Measurements from ENCODE around the gene L3MBTL4.
"Not testable (repeated sequence)": the region's sequence is repeated elsewhere in the genome, so short reads cannot be mapped to it uniquely, and the experiment has no call there.

The L3MBTL4 gene

GRCh38 chr18:6203791-6204190, 210.9 kb downstream of the L3MBTL4 start:
- H3K4me1 ChIP-seq (ENCODE audit: control insufficient read depth, insufficient read depth, low read length), result peaks cover 2% of the 10 kb centered on the region
- no peak overlapping the region for H3K4me3 ChIP-seq (ENCODE audit: low read depth, low read length)
- H3K27me3 ChIP-seq (ENCODE audit: control insufficient read depth, insufficient read depth, low read length), result no peaks in the 10 kb centered on the region
- H3K9me3 ChIP-seq (ENCODE audit: control insufficient read depth, insufficient read depth, low read length), result no peaks in the 10 kb centered on the region
- no peak overlapping the region for H3K9ac ChIP-seq (ENCODE audit: low read depth, low read length)
- no peaks in the 10 kb centered on the region for H3K36me3 ChIP-seq (ENCODE audit: control insufficient read depth, insufficient read depth, low read length)

- Histone ChIP-seq H3K36me3 (ENCODE audit: control insufficient read depth, insufficient read depth, low read length) (no peaks in the 10 kb centered on the region), H3K9me3 (ENCODE audit: control insufficient read depth, insufficient read depth, low read length) (no peaks in the 10 kb centered on the region), H3K4me3 (ENCODE audit: low read depth, low read length) (no peak overlapping the region), H3K9ac (ENCODE audit: low read depth, low read length) (no peak overlapping the region), H3K27me3 (ENCODE audit: control insufficient read depth, insufficient read depth, low read length) (no peaks in the 10 kb centered on the region), H3K4me1 (ENCODE audit: control insufficient read depth, insufficient read depth, low read length) (peaks cover 2% of the 10 kb centered on the region)
Observed at GRCh38 chr18:6202861-6203260, 211.8 kb downstream of the L3MBTL4 start.

- Histone ChIP-seq H3K9me3 (ENCODE audit: control insufficient read depth, insufficient read depth, low read length) (no peaks in the 10 kb centered on the region), H3K9ac (ENCODE audit: low read depth, low read length) (no peak overlapping the region), H3K4me1 (ENCODE audit: control insufficient read depth, insufficient read depth, low read length) (no peaks in the 10 kb centered on the region), H3K36me3 (ENCODE audit: control insufficient read depth, insufficient read depth, low read length) (no peaks in the 10 kb centered on the region), H3K27me3 (ENCODE audit: control insufficient read depth, insufficient read depth, low read length) (no peaks in the 10 kb centered on the region), H3K4me3 (ENCODE audit: low read depth, low read length) (no peak overlapping the region)
Observed at GRCh38 chr18:6200204-6200774, 214.4 kb downstream of the L3MBTL4 start.

GRCh38 chr18:6199777-6200176, 214.9 kb downstream of the L3MBTL4 start:
- Histone ChIP-seq H3K9ac (ENCODE audit: low read depth, low read length) (no peak overlapping the region), H3K36me3 (ENCODE audit: control insufficient read depth, insufficient read depth, low read length) (no peaks in the 10 kb centered on the region), H3K4me1 (ENCODE audit: control insufficient read depth, insufficient read depth, low read length) (no peaks in the 10 kb centered on the region), H3K9me3 (ENCODE audit: control insufficient read depth, insufficient read depth, low read length) (no peaks in the 10 kb centered on the region), H3K27me3 (ENCODE audit: control insufficient read depth, insufficient read depth, low read length) (no peaks in the 10 kb centered on the region), H3K4me3 (ENCODE audit: low read depth, low read length) (no peak overlapping the region)

DNA sequence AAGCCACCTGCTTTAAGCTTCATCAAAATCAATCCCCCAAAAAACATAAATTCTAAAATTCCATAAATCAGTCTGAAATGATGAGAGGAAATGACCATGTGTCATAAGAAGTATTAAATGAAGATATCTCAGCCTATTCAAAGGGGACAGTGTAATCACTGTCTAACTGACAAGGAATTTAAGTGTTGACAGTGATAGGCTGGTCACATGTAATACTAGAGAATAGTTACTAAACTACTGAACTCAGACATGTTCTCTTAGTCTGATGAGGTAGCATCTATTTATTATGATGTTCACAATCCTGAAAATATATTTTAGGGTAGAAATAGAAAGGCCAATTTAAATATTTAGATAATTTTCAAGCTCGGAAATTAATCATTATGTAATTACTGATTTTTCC, 216.1 kb downstream of the L3MBTL4 start:
- no peaks in the 10 kb centered on the region for H3K4me1 ChIP-seq (ENCODE audit: control insufficient read depth, insufficient read depth, low read length)
- H3K4me3 ChIP-seq (ENCODE audit: low read depth, low read length), result no peak overlapping the region
- no peaks in the 10 kb centered on the region for H3K9me3 ChIP-seq (ENCODE audit: control insufficient read depth, insufficient read depth, low read length)
- no peak overlapping the region for H3K9ac ChIP-seq (ENCODE audit: low read depth, low read length)
- H3K36me3 ChIP-seq (ENCODE audit: control insufficient read depth, insufficient read depth, low read length), result no peaks in the 10 kb centered on the region
- H3K27me3 ChIP-seq (ENCODE audit: control insufficient read depth, insufficient read depth, low read length), result no peaks in the 10 kb centered on the region

GRCh38 chr18:6194640-6195039, 220.1 kb downstream of the L3MBTL4 start:
- no peak overlapping the region for H3K9ac ChIP-seq (ENCODE audit: low read depth, low read length)
- H3K4me1 ChIP-seq (ENCODE audit: control insufficient read depth, insufficient read depth, low read length), result no peaks in the 10 kb centered on the region
- H3K27me3 ChIP-seq (ENCODE audit: control insufficient read depth, insufficient read depth, low read length), result no peaks in the 10 kb centered on the region
- H3K36me3 ChIP-seq (ENCODE audit: control insufficient read depth, insufficient read depth, low read length), result no peaks in the 10 kb centered on the region
- H3K4me3 ChIP-seq (ENCODE audit: low read depth, low read length), result no peak overlapping the region
- H3K9me3 ChIP-seq (ENCODE audit: control insufficient read depth, insufficient read depth, low read length), result no peaks in the 10 kb centered on the region

DNA sequence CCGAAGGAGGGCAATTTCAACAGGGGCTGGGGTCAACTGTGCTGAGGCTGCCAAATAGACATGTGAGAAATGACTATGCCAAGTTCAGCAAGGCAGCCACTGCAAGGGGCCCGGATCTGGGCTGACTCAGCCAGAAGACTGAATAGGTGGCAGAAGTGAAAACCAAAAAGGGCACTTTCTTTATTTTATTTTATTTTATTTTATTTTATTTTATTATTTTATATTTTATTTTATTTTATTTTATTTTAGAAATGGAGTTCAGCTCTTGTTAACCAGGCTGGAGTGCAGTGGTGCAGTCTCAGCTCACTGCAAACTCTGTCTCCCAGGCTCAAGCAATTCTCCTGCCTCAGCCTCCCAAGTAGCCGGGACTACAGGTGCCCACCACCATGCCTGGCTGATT, 228.9 kb downstream of the L3MBTL4 start:
- not testable (repeated sequence) for H3K9ac ChIP-seq (ENCODE audit: low read depth, low read length); H3K36me3 ChIP-seq (ENCODE audit: control insufficient read depth, insufficient read depth, low read length); H3K4me3 ChIP-seq (ENCODE audit: low read depth, low read length); H3K4me1 ChIP-seq (ENCODE audit: control insufficient read depth, insufficient read depth, low read length); H3K27me3 ChIP-seq (ENCODE audit: control insufficient read depth, insufficient read depth, low read length); H3K9me3 ChIP-seq (ENCODE audit: control insufficient read depth, insufficient read depth, low read length)

DNA sequence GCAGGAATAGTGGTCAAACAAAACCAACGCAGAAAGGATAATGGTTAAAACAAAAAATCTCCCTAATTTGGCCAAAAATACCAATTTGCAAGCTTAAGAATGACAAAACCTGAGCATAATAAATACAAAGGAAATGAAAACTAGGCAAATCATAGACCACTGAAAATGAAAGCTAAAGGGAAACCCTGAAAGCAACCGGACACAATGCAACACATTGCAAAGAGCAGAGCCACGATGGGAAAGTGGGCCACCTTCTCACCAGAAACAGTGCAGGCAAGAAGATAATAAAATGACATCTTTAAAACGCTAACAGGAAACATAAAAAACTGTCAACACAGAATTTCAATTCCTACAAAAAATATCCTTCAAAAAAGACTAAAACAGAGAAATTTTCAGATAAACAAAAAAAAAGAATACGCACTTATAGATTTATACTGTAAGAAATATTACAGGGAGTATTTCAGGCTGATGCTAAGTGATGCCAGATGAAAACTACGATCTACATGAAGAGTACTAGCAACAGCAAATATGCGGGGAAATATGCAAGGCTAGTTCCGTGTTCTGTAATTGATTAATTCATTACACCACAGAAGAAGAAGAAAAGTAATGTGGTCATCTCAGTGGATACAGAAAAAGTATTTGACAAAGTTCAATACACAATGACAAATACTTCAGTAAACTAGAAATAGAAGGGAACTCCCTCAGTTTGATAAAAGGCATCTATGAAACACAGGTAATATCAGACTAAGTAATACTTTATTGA, 239.5 kb downstream of the L3MBTL4 start:
- H3K27me3 ChIP-seq (ENCODE audit: control insufficient read depth, insufficient read depth, low read length), result no peaks in the 10 kb centered on the region
- no peaks in the 10 kb centered on the region for H3K4me1 ChIP-seq (ENCODE audit: control insufficient read depth, insufficient read depth, low read length)
- no peak overlapping the region for H3K9ac ChIP-seq (ENCODE audit: low read depth, low read length)
- H3K9me3 ChIP-seq (ENCODE audit: control insufficient read depth, insufficient read depth, low read length), result no peaks in the 10 kb centered on the region
- no peak overlapping the region for H3K4me3 ChIP-seq (ENCODE audit: low read depth, low read length)
- no peaks in the 10 kb centered on the region for H3K36me3 ChIP-seq (ENCODE audit: control insufficient read depth, insufficient read depth, low read length)

DNA sequence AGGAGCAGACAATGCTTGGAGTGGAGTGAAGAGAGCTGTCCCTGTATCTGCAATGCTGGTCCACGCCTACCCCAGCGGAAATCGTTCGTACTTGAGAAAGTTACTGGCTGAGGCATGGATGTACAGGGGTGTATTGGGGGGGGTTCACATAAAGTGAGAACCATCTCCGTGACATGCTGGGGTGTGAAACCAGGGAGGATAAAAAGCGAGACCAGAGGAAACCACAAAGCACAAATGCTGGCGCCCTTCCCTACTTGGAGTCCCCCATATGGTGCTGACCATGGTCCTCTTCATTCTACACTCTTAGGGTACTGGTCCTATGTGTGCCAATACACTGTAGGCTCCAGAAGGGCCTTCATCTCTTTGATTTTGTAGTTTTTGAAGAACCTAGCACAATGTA, 244.1 kb downstream of the L3MBTL4 start:
- Histone ChIP-seq H3K27me3 (ENCODE audit: control insufficient read depth, insufficient read depth, low read length) (no peaks in the 10 kb centered on the region), H3K4me1 (ENCODE audit: control insufficient read depth, insufficient read depth, low read length) (no peaks in the 10 kb centered on the region), H3K9ac (ENCODE audit: low read depth, low read length) (no peak overlapping the region), H3K9me3 (ENCODE audit: control insufficient read depth, insufficient read depth, low read length) (no peaks in the 10 kb centered on the region), H3K4me3 (ENCODE audit: low read depth, low read length) (no peak overlapping the region), H3K36me3 (ENCODE audit: control insufficient read depth, insufficient read depth, low read length) (no peaks in the 10 kb centered on the region)

DNA sequence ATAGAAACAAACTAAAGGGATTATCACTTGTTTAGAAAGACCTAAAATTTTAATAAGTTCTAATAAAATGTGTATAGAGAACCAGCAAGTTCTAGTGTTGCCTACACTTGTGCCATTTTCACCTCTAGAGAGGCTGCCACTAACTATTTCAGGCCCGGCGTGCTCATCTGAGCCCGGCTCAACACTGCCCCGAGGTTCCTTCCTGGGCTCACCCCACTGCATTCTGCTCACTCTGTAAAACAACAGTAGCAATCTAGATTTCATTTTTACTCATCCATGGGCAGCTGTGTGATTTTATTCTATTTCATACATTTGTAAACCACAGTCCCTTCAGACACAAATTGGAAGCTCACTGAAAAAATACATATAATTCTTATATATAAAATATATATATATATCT, 253.2 kb downstream of the L3MBTL4 start:
- Histone ChIP-seq H3K9ac (ENCODE audit: low read depth, low read length) (no peak overlapping the region), H3K36me3 (ENCODE audit: control insufficient read depth, insufficient read depth, low read length) (no peaks in the 10 kb centered on the region), H3K9me3 (ENCODE audit: control insufficient read depth, insufficient read depth, low read length) (peaks cover 4% of the 10 kb centered on the region), H3K4me3 (ENCODE audit: low read depth, low read length) (no peak overlapping the region), H3K4me1 (ENCODE audit: control insufficient read depth, insufficient read depth, low read length) (no peaks in the 10 kb centered on the region), H3K27me3 (ENCODE audit: control insufficient read depth, insufficient read depth, low read length) (no peaks in the 10 kb centered on the region)

DNA sequence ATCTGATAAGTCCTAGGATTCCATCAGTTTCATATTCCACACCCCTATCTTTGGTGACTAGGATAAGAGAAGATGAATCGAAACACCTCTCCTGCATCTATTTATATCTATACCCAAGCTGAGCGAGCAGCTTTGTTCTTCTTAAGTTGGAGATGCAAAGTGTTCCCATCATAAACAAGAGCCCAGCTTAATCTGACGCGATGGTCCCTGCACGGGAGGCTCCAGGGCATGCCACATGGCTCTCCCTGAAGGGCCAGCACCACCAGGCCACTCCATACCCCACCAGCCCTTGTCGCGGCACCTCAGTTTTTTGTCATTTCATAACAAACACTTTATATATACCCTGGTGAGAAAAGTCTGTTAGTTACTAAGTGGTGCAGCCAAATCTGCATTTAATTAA, 255.3 kb downstream of the L3MBTL4 start:
- no peak overlapping the region for H3K9ac ChIP-seq (ENCODE audit: low read depth, low read length)
- H3K27me3 ChIP-seq (ENCODE audit: control insufficient read depth, insufficient read depth, low read length), result no peaks in the 10 kb centered on the region
- no peak overlapping the region for H3K4me3 ChIP-seq (ENCODE audit: low read depth, low read length)
- H3K36me3 ChIP-seq (ENCODE audit: control insufficient read depth, insufficient read depth, low read length), result no peaks in the 10 kb centered on the region
- H3K9me3 ChIP-seq (ENCODE audit: control insufficient read depth, insufficient read depth, low read length), result peaks cover 4% of the 10 kb centered on the region
- no peaks in the 10 kb centered on the region for H3K4me1 ChIP-seq (ENCODE audit: control insufficient read depth, insufficient read depth, low read length)

- peaks cover 4% of the 10 kb centered on the region for H3K9me3 ChIP-seq (ENCODE audit: control insufficient read depth, insufficient read depth, low read length)
- no peak overlapping the region for H3K9ac ChIP-seq (ENCODE audit: low read depth, low read length)
- no peak overlapping the region for H3K4me3 ChIP-seq (ENCODE audit: low read depth, low read length)
- no peaks in the 10 kb centered on the region for H3K36me3 ChIP-seq (ENCODE audit: control insufficient read depth, insufficient read depth, low read length)
- H3K27me3 ChIP-seq (ENCODE audit: control insufficient read depth, insufficient read depth, low read length), result no peaks in the 10 kb centered on the region
- no peaks in the 10 kb centered on the region for H3K4me1 ChIP-seq (ENCODE audit: control insufficient read depth, insufficient read depth, low read length)
Observed at GRCh38 chr18:6158958-6159357, 255.8 kb downstream of the L3MBTL4 start.
